ENCODE measurements around the gene ZCCHC24.
A peak's percentile ranks its signal among the peaks of the same experiment; 100 is the strongest.

ZCCHC24 gene

DNA sequence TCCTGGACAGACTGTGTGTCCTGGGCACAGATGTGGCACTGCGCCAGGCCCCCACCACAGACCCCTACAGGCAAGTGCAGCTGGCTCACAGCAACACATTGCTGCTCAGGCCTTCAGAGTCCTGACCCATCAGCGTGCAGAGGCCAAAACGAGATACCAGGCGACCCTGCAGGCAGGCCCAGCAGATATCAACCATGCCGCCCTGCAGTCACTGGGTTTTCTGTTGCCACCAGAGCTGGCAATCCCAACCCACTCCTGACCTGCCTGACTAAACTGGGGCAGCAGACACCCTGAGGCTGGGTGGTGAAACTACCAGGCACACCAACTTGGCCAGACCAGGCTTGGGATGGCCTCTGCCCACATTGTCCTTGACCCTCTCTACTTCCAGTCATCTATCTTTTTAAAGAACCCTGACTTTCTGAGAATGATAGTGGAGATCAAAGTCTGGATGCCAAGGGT lies 20.3 kb downstream of the ZCCHC24 start:
- peak overlapping the region; percentile 37 for H3K27ac ChIP-seq
- TF ChIP-seq ZFX (IDR thresholded peaks at IDR 0.05), result no peak
- TF ChIP-seq, protein P1, sequence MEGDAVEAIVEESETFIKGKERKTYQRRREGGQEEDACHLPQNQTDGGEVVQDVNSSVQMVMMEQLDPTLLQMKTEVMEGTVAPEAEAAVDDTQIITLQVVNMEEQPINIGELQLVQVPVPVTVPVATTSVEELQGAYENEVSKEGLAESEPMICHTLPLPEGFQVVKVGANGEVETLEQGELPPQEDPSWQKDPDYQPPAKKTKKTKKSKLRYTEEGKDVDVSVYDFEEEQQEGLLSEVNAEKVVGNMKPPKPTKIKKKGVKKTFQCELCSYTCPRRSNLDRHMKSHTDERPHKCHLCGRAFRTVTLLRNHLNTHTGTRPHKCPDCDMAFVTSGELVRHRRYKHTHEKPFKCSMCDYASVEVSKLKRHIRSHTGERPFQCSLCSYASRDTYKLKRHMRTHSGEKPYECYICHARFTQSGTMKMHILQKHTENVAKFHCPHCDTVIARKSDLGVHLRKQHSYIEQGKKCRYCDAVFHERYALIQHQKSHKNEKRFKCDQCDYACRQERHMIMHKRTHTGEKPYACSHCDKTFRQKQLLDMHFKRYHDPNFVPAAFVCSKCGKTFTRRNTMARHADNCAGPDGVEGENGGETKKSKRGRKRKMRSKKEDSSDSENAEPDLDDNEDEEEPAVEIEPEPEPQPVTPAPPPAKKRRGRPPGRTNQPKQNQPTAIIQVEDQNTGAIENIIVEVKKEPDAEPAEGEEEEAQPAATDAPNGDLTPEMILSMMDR (conservative IDR thresholded peaks at IDR 0.05), result no peak

DNA sequence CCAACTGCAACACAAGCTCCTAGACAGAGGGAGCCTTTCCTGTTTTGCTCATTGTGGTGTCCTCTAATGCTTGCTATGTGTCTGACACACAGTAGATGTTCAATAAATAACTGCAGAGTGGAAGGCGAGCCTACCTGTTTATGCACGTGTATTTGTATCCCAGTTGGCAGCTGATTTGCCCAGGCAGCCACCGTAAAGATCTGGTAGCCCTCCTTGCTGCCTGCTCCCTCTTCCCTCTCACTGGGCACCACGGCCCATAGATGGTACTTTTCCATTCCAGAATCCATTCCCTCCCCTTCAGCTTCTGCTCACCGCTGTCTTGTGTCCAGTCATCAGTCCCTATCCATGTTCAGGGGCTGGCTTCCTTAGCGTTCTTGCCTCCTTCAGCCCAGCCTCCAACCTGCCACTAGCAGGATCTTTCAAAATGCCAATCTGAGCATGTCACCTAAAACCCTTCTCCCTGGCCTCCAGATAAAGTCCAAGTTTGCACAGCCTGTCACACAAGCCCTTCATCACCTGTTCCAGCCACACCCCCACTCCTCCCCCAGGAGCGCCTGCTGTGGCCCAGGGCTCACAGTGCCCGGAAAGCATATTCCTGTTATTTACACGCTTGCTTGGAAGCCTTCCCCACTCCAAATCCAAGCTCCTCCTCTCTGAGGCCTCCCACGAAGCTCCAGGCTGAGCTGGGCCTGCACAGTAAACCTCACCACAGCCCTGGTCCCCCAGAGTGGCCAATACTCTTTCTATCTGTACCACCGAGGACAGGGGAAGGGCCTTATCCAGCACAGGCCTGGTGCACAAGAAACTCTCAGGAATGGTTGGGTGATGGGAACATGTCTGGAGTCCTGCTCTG lies 21.0 kb downstream of the ZCCHC24 start:
- TF ChIP-seq, protein P1 (conservative IDR thresholded peaks at IDR 0.05), result no peak
- TF ChIP-seq ZFX (IDR thresholded peaks at IDR 0.05), result no peak
- H3K27ac ChIP-seq, result peak overlapping the region; percentile 37

DNA sequence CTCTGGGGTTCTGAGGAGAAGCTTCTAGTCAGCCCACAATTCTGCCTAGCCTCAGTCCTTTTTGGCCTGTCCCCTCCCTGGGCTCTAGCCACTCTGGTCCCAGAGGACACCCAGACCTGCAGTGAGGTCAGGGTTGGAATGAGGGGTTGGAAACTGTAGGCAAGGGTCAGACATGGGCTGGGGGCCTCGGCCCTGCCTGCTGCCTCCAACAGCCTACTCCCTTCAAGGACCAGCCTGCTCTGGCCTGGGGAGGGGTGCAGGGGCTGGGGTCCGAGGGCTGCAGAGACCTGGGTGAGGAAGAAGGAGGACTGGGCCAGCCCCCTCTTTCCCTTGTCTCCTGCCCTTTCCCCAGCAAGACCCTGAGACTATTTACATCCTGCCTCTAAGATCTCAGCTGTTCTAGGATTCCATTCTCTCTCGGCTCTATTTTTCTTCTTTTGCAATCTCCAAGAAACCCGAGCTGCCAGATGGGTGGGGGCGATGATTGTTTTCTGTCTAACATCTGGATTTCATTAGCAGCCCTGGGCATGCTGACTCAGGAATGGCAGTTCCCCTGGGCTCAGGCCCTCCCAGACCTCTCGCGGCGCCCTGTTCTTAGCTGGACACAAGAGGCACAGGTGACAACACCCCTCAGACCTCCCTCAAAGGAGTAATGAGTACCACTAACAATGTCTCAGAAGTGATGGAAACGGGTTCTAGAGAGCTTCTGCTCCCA lies 23.1 kb downstream of the ZCCHC24 start:
- H3K27ac ChIP-seq, result no peak overlapping the region
- TF ChIP-seq ZFX (IDR thresholded peaks at IDR 0.05), result no peak

DNA sequence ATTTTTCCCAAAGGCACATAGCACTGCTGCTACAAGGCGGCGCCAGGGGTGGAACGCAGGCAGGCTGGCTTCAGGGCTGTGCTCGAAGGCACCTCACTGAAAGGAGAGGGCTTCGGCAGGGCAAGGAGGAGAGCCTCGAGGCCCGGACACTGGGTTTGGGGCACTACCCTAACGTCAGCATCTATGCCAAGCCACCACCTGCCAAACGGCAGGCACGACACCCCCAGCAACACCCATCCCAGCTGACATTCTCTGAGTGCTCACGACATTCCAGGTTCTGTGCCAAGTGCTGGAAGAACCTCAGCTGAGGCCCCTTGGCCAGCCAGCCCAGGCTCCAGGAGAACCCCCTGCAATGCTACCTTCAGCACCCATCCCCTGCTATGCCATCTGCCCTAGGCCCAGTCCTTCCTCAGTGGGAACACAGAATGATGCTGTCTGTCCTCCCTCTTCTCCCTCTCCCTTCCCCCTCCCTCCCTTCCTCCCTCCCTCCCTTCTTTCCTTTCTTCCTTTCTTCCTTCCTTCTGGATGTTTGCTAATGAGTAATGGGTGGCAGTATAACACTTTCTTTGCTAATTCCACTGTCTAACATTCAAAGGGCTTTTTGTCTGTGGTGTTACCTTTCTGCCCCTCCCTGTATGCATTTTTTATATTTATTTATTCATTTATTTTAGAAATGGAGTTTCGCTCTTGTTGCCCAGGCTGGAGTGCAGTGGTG lies 24.3 kb downstream of the ZCCHC24 start:
- H3K27ac ChIP-seq, result no peak overlapping the region
- TF ChIP-seq ZFX (IDR thresholded peaks at IDR 0.05), result no peak
- TF ChIP-seq, protein P1 (conservative IDR thresholded peaks at IDR 0.05), result no peak

DNA sequence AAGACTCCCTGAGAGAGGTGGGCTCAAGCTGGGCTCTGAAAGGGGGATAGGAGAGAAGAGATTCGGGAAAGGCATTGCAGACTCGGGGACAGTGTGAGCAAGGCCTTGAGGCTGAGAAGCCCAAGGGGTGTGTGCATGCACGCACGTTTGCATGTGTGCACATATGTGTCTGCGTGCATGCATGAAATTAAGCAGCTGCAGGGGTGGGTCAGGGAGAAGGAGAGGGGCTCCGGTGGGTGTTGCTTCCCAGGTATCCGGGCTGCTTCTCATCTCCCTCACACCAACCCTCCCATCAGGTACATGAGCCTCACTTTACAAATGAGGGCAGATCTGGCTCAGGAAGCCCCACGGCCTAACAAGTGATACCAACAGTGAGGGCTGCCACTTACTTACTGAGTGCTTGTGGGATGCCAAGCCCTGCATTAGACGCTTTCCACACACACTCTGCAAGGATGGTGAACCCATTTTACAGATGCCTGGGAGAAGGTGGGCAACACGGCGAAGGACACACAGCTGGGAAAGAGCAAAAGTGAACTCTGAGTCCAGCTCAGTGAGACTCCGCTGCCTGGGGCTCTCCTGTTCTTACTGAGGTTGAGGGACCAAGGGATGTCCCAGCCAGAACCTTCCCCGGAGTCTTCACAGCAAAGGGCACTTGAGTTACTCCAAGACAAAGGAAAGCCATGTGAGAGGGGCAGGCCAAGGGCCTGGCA lies 26.4 kb downstream of the ZCCHC24 start:
- TF ChIP-seq, protein P1 (conservative IDR thresholded peaks at IDR 0.05), result no peak
- TF ChIP-seq ZFX (IDR thresholded peaks at IDR 0.05), result no peak
- H3K27ac ChIP-seq, result no peak overlapping the region

DNA sequence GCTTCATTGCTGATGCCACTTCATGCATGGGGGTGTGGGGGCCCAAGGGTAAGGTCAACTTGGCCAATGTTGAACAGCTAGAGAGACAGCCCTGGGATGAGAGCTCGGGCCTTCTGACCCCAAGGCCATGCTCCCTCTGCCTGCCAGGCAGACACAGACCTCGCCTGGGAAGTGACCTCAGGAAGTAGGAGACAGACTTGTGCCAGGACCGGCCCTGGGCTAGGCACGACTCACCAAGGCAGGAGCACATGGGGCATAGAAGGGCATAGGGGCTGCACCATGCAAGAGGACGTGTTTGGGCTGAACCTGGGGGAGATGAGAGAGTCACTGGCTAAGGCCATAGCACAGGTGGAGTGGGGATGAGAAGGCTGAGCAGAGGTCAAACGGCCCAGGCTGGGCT lies 27.1 kb downstream of the ZCCHC24 start:
- no peak for TF ChIP-seq ZFX (IDR thresholded peaks at IDR 0.05)
- TF ChIP-seq, protein P1 (conservative IDR thresholded peaks at IDR 0.05), result no peak
- H3K27ac ChIP-seq, result no peak overlapping the region

DNA sequence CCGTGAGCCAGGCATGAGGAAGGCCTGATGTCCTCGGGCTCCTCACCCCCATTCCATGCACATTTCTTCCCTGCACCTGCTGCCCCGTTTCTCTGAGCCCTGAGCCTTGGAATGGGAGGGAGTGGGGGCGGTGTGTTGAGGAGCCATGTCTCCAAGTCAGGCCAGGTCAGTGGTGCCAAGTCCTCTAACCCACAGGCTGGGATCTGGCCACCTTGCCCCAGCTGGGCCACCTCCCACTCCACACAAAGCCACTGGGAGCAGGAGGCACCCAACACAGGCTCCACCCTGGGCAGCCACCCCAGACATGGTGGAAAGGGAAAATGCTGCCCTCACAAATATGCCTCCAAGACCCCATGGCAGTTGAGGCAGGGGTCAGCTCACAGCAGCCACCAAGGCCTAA lies 27.7 kb downstream of the ZCCHC24 start:
- no peak for TF ChIP-seq ZFX (IDR thresholded peaks at IDR 0.05)
- TF ChIP-seq, protein P1 (conservative IDR thresholded peaks at IDR 0.05), result no peak
- H3K27ac ChIP-seq, result no peak overlapping the region
